Endothelial cell (in vitro differentiated cells): ENCODE results near the gene PEX5L. TPM values are rescaled to one million over a fixed set of nuclear protein-coding genes. Genes with fewer than 3 reads are reported as not detected.

Source experiments
- DNase-seq: peaks from one replicate; pipeline ENCODE4 v3.0.0; 2021; ENCODE audit warnings: low spot score
- H3K27ac Mint-ChIP-seq: one replicate; pipeline ENCODE4 v1.8.0; 2021; ENCODE audit warnings: mixed read lengths, inconsistent platforms; ENCODE audit not compliant: unreplicated experiment
- H3K27me3 Mint-ChIP-seq: one replicate; pipeline ENCODE4 v1.8.0; 2021; ENCODE audit warnings: mild to moderate bottlenecking, moderate library complexity, mixed read lengths, inconsistent platforms; ENCODE audit not compliant: unreplicated experiment
- H3K36me3 Mint-ChIP-seq: one replicate; pipeline ENCODE4 v1.8.0; 2021; ENCODE audit warnings: mild to moderate bottlenecking, low read depth, mixed read lengths, inconsistent platforms; ENCODE audit not compliant: unreplicated experiment
- H3K4me1 Mint-ChIP-seq: one replicate; pipeline ENCODE4 v1.8.0; 2021; ENCODE audit warnings: mild to moderate bottlenecking, mixed read lengths, inconsistent platforms; ENCODE audit not compliant: unreplicated experiment
- H3K4me3 Mint-ChIP-seq: one replicate; pipeline ENCODE4 v1.8.0; 2021; ENCODE audit warnings: mild to moderate bottlenecking, mixed read lengths, inconsistent platforms; ENCODE audit not compliant: unreplicated experiment
- H3K9me3 Mint-ChIP-seq: one replicate; pipeline ENCODE4 v1.8.0; 2021; ENCODE audit warnings: mixed read lengths, inconsistent platforms; ENCODE audit not compliant: unreplicated experiment
- total RNA-seq: library from RNA; stranded (reverse); fragmentation: NEBNext Ultra II Directional; extraction: Animal tissue kit (Norgen Biotek cat#: 25700); gene quantifications from one replicate; pipeline ENCODE4 v1.2.1, GENCODE V29; 2021; ENCODE audit not compliant: unreplicated experiment
- TF ChIP-seq, protein P1 (sequence below): fragments of 200-600 bp; sonication (generic); IDR thresholded peaks from one replicate; pipeline ENCODE4 v1.5.0; 2021; ENCODE audit warnings: antibody characterized with exemption; ENCODE audit not compliant: unreplicated experiment

PEX5L gene
- total RNA-seq, 1 donor from 2014 or later: 5.2 TPM

- Mint-ChIP-seq H3K27me3 (no peaks in the 10 kb centered on the region), H3K27ac (no peak overlapping the region), H3K4me1 (no peaks in the 10 kb centered on the region), H3K4me3 (no peak overlapping the region), H3K9me3 (no peaks in the 10 kb centered on the region), H3K36me3 (no peaks in the 10 kb centered on the region)
- DNase-seq: no peak
- TF ChIP-seq, protein P1, sequence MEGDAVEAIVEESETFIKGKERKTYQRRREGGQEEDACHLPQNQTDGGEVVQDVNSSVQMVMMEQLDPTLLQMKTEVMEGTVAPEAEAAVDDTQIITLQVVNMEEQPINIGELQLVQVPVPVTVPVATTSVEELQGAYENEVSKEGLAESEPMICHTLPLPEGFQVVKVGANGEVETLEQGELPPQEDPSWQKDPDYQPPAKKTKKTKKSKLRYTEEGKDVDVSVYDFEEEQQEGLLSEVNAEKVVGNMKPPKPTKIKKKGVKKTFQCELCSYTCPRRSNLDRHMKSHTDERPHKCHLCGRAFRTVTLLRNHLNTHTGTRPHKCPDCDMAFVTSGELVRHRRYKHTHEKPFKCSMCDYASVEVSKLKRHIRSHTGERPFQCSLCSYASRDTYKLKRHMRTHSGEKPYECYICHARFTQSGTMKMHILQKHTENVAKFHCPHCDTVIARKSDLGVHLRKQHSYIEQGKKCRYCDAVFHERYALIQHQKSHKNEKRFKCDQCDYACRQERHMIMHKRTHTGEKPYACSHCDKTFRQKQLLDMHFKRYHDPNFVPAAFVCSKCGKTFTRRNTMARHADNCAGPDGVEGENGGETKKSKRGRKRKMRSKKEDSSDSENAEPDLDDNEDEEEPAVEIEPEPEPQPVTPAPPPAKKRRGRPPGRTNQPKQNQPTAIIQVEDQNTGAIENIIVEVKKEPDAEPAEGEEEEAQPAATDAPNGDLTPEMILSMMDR: no peak
Observed at GRCh38 chr3:179852142-179852905, 184.4 kb downstream of the PEX5L start.

DNA sequence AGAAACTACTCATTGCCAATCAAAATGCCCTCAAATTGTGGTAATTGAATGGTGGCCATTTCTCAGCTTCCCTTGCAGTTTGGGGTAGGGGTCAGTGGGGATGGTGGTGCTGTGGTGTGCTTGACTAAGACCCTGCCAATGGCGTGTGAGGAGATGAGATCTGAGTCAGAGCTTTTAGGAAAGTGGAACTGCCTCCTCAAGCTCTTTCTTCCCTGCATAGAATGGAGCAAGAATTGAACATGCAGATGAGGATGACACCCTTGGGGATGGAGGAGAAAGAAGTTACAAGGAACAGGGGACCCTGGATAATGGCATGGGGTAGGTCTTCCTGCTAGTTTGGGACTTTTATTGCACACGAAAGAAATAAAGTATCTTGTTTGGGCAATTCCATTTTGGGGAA lies 188.0 kb downstream of the PEX5L start:
- H3K27ac Mint-ChIP-seq: no peak overlapping the region
- H3K4me1 Mint-ChIP-seq: no peaks in the 10 kb centered on the region
- H3K36me3 Mint-ChIP-seq: no peaks in the 10 kb centered on the region
- no peak overlapping the region for H3K4me3 Mint-ChIP-seq
- DNase-seq: no peak
- no peaks in the 10 kb centered on the region for H3K9me3 Mint-ChIP-seq
- TF ChIP-seq, protein P1: no peak
- H3K27me3 Mint-ChIP-seq: no peaks in the 10 kb centered on the region

DNA sequence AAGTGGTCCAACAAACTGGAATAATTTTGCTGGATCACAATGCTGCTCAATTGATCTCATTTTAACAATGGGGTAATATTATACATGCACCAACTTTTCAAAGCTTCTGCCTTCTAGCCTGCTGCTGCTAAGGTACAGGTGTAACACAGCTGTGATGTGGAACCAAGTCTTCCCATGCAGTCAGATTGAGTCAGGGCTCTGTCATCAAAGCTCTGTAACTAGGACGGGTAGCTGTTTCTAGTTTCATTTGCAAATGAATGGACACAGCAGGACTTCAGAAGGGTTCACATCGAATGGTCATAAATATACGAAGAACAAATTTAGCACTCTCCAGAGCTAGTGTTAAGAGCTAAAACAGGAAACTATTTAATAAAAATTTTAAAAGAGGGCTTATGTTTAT lies 194.7 kb downstream of the PEX5L start:
- Mint-ChIP-seq H3K4me1 (no peaks in the 10 kb centered on the region), H3K4me3 (no peak overlapping the region), H3K36me3 (no peaks in the 10 kb centered on the region), H3K9me3 (no peaks in the 10 kb centered on the region), H3K27me3 (peaks cover 1% of the 10 kb centered on the region), H3K27ac (no peak overlapping the region)
- no peak for DNase-seq
- TF ChIP-seq, protein P1: no peak

GRCh38 chr3:179840985-179841384 lies 195.8 kb downstream of the PEX5L start:
- H3K36me3 Mint-ChIP-seq: no peaks in the 10 kb centered on the region
- TF ChIP-seq, protein P1: no peak
- no peak overlapping the region for H3K4me3 Mint-ChIP-seq
- no peak for DNase-seq
- H3K27me3 Mint-ChIP-seq: peaks cover 1% of the 10 kb centered on the region
- no peaks in the 10 kb centered on the region for H3K9me3 Mint-ChIP-seq
- H3K27ac Mint-ChIP-seq: no peak overlapping the region
- no peaks in the 10 kb centered on the region for H3K4me1 Mint-ChIP-seq

- H3K36me3 Mint-ChIP-seq: no peaks in the 10 kb centered on the region
- no peaks in the 10 kb centered on the region for H3K4me1 Mint-ChIP-seq
- H3K27ac Mint-ChIP-seq: no peak overlapping the region
- H3K4me3 Mint-ChIP-seq: no peak overlapping the region
- TF ChIP-seq, protein P1: no peak
- no peaks in the 10 kb centered on the region for H3K9me3 Mint-ChIP-seq
- DNase-seq: no peak
- H3K27me3 Mint-ChIP-seq: peaks cover 1% of the 10 kb centered on the region
Observed at GRCh38 chr3:179837374-179837773, 199.4 kb downstream of the PEX5L start.
